Measurements from ENCODE around the gene PRKN.
A peak's percentile ranks its signal among the peaks of the same experiment; 100 is the strongest.

PRKN gene

DNA sequence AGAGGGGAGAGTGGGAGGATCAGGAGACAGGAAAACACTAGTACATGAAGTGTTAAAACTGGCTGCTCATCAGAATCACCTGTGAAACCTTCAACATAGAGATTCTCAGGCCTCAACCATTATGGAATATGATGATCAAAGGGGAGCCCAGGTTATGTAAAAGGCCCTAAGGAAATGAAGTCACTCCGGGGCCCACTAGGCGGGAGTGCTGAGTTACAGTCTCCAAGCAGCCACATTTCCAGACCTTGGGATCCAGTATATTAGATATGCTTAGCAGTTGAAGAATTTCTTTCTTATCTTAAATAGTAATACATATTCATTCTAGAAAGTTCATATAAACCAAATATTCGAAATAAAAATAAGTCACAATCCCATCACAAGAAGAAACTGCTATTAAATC, 476.3 kb downstream of the PRKN start:
- no peak for TF ChIP-seq ZFX (IDR thresholded peaks at IDR 0.05; ENCODE audit: borderline replicate concordance)
- TF ChIP-seq, protein P1, sequence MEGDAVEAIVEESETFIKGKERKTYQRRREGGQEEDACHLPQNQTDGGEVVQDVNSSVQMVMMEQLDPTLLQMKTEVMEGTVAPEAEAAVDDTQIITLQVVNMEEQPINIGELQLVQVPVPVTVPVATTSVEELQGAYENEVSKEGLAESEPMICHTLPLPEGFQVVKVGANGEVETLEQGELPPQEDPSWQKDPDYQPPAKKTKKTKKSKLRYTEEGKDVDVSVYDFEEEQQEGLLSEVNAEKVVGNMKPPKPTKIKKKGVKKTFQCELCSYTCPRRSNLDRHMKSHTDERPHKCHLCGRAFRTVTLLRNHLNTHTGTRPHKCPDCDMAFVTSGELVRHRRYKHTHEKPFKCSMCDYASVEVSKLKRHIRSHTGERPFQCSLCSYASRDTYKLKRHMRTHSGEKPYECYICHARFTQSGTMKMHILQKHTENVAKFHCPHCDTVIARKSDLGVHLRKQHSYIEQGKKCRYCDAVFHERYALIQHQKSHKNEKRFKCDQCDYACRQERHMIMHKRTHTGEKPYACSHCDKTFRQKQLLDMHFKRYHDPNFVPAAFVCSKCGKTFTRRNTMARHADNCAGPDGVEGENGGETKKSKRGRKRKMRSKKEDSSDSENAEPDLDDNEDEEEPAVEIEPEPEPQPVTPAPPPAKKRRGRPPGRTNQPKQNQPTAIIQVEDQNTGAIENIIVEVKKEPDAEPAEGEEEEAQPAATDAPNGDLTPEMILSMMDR (IDR thresholded peaks at IDR 0.05): peak; percentile 26
- no peak overlapping the region for H3K27ac ChIP-seq

DNA sequence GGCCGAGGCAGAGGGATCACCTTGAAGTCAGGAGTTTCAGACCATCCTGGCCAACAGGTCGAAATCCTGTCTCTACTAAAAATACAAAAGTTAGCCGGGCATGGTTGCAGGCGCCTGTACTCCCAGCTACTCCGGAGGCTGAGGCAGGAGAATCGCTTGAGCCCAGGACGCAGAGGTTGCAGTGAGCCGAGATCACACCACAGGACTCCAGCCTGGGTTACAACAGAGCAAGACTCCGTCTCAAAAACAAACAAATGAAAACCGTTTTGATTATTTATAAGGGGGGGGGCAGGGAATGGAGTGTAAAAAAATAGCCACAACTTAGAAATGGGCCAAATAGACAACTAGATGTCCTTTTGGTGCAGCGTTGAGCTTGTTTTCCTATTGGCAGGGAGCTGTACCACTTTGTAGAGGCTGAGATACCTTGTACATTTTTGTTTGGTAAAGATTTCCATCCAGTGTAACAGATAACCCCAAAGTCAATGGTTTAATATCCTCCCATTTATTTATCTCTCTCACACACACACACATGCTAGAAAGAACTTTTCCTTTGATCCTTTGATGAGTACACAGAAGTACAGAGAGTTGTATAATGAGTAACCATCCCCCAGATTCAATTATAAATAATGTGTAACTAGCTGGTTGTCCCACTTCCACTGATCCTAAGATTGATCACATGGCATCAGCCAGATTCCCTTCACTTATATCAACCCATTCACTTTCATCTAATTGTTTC, 477.5 kb downstream of the PRKN start:
- H3K27ac ChIP-seq: no peak overlapping the region
- TF ChIP-seq ZFX (IDR thresholded peaks at IDR 0.05; ENCODE audit: borderline replicate concordance): no peak
- TF ChIP-seq, protein P1 (IDR thresholded peaks at IDR 0.05): no peak

DNA sequence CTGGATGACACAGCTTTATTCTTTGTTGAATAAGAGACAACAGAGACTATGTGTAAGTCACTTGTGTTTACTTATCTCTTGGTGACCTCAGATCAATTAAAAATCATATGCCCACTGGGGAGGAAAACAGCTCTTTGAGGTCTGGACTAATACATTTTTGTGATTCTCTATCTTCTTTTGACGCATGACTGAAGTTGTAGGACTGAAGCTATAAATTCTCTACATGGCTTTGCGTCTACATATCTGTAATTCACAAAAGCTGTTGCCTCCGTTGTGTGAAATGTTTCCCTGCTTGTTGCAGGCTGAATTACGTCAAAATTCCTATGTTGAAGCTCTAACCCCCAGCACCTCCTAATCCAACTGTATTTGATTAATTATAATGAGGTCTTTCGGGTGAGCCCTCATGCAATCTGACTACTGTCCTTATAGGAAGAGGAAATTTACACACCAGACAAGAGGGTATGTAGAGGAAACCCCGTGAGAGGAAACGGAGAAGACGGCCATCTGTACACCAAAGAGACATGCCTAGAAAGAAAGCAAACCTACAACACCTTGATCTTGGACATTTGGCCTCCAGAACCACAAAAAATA, 481.6 kb downstream of the PRKN start:
- H3K27ac ChIP-seq: no peak overlapping the region
- no peak for TF ChIP-seq ZFX (IDR thresholded peaks at IDR 0.05; ENCODE audit: borderline replicate concordance)
- TF ChIP-seq, protein P1 (IDR thresholded peaks at IDR 0.05): no peak

DNA sequence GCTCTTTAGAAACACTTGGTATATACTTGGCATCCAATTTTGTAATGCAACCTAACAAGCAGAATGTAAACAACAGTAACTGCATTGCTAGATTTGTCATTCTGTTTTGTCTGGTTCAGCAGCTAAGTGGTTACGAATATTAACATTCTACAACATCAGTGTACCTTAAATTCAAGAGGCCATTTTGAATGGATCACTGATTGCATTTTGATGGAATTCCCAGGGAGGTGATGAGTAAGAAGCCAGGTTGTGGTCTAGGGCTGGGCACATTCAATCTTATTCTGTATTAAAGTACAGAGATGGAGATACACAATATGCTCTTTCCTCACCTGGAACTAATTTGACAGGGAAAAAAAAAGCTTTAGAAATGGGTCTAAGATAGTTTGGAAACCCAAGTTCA, 483.5 kb downstream of the PRKN start:
- TF ChIP-seq, protein P1 (IDR thresholded peaks at IDR 0.05): no peak
- TF ChIP-seq ZFX (IDR thresholded peaks at IDR 0.05; ENCODE audit: borderline replicate concordance): no peak
- H3K27ac ChIP-seq: no peak overlapping the region

DNA sequence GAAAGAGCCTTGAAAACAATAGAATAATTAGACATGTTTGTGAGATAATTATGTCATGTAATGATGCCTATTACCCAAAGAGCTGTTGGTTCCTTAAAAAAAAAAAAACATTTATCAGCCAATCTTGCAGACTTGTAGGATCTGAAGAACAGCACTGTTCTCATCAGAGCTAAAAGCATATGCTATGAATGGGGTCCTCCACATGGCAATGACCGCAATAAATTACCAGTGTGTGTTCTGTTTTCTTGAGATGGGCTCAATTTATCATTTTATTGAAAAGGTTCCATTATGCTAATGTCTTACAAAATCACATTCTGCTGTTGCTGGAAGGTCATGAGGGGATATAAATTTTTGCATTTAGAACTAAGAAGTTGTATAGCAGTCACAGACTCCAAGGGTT, 484.7 kb downstream of the PRKN start:
- TF ChIP-seq, protein P1 (IDR thresholded peaks at IDR 0.05): no peak
- TF ChIP-seq ZFX (IDR thresholded peaks at IDR 0.05; ENCODE audit: borderline replicate concordance): no peak
- no peak overlapping the region for H3K27ac ChIP-seq

DNA sequence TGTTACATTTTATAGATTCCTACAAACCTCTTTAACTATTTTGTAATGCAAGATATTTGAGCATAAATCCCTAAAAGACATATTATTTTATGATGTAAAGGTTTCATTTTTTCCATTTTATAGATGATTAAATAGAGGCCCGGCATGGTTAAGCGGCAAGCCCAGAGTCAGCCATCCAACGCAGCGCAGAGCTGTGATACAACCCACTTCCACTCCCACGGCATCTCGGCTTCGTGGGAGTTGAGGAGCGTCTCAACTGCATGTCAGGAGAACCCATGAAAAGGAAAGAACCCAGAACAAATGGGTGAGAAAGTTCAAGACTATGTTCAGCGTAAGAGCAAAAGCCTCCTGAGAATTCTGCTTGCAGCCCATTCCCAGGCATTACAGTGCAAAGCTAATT, 488.2 kb downstream of the PRKN start:
- TF ChIP-seq, protein P1 (IDR thresholded peaks at IDR 0.05): no peak
- TF ChIP-seq ZFX (IDR thresholded peaks at IDR 0.05; ENCODE audit: borderline replicate concordance): no peak
- no peak overlapping the region for H3K27ac ChIP-seq

DNA sequence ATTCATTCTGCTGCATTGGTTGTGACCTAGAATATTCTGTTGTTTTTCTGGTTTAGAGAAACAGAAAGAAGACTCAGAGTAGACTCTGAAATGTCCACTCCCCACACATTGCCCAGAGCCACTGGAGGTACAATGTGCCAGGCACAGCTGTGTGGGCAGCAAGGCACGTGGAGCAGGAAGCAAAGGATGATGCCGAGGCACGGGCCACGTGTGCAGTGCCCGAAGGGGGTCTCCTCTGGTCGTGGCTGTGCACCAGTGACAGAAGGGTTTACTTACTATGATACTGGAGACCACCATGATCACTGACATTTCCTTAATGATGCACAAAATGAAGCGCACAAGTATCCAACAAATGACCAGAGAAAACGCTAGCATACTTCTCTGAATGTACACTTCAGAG, 488.9 kb downstream of the PRKN start:
- no peak overlapping the region for H3K27ac ChIP-seq
- TF ChIP-seq, protein P1 (IDR thresholded peaks at IDR 0.05): no peak
- TF ChIP-seq ZFX (IDR thresholded peaks at IDR 0.05; ENCODE audit: borderline replicate concordance): no peak

Data from 22Rv1 (cell line).